Measurements from ENCODE around the gene BCOR.

Gene BCOR

GRCh38 chrX:40035726-40036125 lies 62.0 kb downstream of the BCOR start:
- Histone ChIP-seq H3K36me3 (ENCODE audit: insufficient read depth, low read length) (no peaks in the 10 kb centered on the region), H3K9ac (ENCODE audit: low read depth, low read length) (no peak overlapping the region), H3K4me1 (ENCODE audit: insufficient read depth, low read length) (peaks cover 6% of the 10 kb centered on the region), H3K9me3 (ENCODE audit: control insufficient read depth, insufficient read depth, low read length) (no peaks in the 10 kb centered on the region)

- H3K36me3 ChIP-seq (ENCODE audit: insufficient read depth, low read length): no peaks in the 10 kb centered on the region
- peaks cover 6% of the 10 kb centered on the region for H3K4me1 ChIP-seq (ENCODE audit: insufficient read depth, low read length)
- no peaks in the 10 kb centered on the region for H3K9me3 ChIP-seq (ENCODE audit: control insufficient read depth, insufficient read depth, low read length)
- H3K9ac ChIP-seq (ENCODE audit: low read depth, low read length): no peak overlapping the region
These were observed 65.8 kb downstream of the BCOR start for GRCh38 chrX:40031911-40032310.

DNA sequence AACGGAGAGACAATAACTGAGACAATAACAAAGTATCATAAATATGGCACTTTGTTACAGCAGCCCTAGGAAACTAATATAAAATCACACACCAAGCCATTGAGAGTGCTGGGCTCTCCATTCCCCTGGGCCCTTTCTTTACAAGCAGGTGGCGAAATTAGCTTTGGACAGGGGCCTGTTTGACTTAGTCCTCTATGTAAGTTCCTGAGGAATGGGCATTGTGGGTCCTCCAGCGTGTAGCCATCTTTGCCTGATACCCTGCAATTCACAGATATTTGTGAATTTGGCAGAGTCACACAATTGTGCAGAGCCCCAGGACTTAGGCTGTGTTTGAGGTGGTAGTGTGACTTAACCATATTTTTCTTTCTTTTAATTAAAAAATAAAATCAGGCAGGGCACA lies 67.6 kb downstream of the BCOR start:
- H3K9me3 ChIP-seq (ENCODE audit: control insufficient read depth, insufficient read depth, low read length): no peaks in the 10 kb centered on the region
- no peak overlapping the region for H3K9ac ChIP-seq (ENCODE audit: low read depth, low read length)
- no peaks in the 10 kb centered on the region for H3K36me3 ChIP-seq (ENCODE audit: insufficient read depth, low read length)
- H3K4me1 ChIP-seq (ENCODE audit: insufficient read depth, low read length): peaks cover 6% of the 10 kb centered on the region

DNA sequence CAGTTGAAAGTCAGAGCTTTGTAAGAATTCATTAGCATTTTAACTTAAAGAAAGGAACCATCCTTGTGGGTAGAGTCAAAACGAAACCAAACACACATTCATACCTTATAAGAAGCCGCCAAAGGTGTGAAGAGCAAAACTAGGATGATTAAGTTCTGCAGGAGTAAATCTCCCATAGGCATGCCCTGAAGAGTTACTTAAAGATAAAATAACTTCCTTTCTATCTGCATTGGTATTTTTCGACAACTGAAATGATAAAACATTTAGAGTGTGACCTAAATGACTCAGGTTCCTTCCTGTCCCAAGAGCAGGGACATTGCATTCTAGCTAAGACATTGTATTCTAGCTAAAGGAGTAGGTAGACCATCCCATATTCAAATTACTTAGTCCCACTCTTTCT lies 75.3 kb downstream of the BCOR start:
- Histone ChIP-seq H3K9ac (ENCODE audit: low read depth, low read length) (no peak overlapping the region), H3K9me3 (ENCODE audit: control insufficient read depth, insufficient read depth, low read length) (peaks cover 5% of the 10 kb centered on the region; the same call in 1 of the 2 replicates), H3K4me1 (ENCODE audit: insufficient read depth, low read length) (no peaks in the 10 kb centered on the region), H3K36me3 (ENCODE audit: insufficient read depth, low read length) (no peaks in the 10 kb centered on the region)

DNA sequence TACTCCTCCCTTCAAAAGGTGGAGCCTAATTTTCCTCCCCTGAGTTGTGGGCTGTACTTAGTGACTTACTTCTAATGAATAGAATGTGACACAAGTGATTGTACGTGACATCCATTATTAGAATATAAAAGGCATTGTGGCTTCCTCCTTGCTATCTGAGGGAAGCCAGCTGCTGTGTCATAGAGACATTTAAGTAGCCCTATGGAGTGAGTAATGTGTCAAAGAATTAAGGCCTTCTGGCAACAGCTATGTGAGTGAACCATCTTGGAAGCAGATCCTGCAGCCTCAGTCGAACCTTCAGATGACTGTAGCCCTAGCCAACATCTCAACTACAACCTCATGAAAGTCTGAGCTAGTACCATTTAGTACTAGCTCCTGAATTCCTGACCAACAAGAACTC lies 76.1 kb downstream of the BCOR start:
- Histone ChIP-seq H3K36me3 (ENCODE audit: insufficient read depth, low read length) (no peaks in the 10 kb centered on the region), H3K9ac (ENCODE audit: low read depth, low read length) (no peak overlapping the region), H3K4me1 (ENCODE audit: insufficient read depth, low read length) (no peaks in the 10 kb centered on the region), H3K9me3 (ENCODE audit: control insufficient read depth, insufficient read depth, low read length) (peaks cover 5% of the 10 kb centered on the region; the same call in 1 of the 2 replicates)

- Histone ChIP-seq H3K9me3 (ENCODE audit: control insufficient read depth, insufficient read depth, low read length) (peaks cover 5% of the 10 kb centered on the region; the same call in 1 of the 2 replicates), H3K4me1 (ENCODE audit: insufficient read depth, low read length) (no peaks in the 10 kb centered on the region), H3K36me3 (ENCODE audit: insufficient read depth, low read length) (no peaks in the 10 kb centered on the region), H3K9ac (ENCODE audit: low read depth, low read length) (no peak overlapping the region)
These were observed 78.2 kb downstream of the BCOR start for GRCh38 chrX:40019541-40019940.

GRCh38 chrX:40018041-40018440 lies 79.7 kb downstream of the BCOR start:
- H3K36me3 ChIP-seq (ENCODE audit: insufficient read depth, low read length): no peaks in the 10 kb centered on the region
- no peaks in the 10 kb centered on the region for H3K4me1 ChIP-seq (ENCODE audit: insufficient read depth, low read length)
- H3K9ac ChIP-seq (ENCODE audit: low read depth, low read length): no peak overlapping the region
- H3K9me3 ChIP-seq (ENCODE audit: control insufficient read depth, insufficient read depth, low read length): peaks cover 5% of the 10 kb centered on the region; the same call in 1 of the 2 replicates

GRCh38 chrX:40016749-40017148 lies 81.0 kb downstream of the BCOR start:
- Histone ChIP-seq H3K4me1 (ENCODE audit: insufficient read depth, low read length) (no peaks in the 10 kb centered on the region), H3K36me3 (ENCODE audit: insufficient read depth, low read length) (no peaks in the 10 kb centered on the region), H3K9ac (ENCODE audit: low read depth, low read length) (no peak overlapping the region), H3K9me3 (ENCODE audit: control insufficient read depth, insufficient read depth, low read length) (peaks cover 4% of the 10 kb centered on the region; the same call in 1 of the 2 replicates)

DNA sequence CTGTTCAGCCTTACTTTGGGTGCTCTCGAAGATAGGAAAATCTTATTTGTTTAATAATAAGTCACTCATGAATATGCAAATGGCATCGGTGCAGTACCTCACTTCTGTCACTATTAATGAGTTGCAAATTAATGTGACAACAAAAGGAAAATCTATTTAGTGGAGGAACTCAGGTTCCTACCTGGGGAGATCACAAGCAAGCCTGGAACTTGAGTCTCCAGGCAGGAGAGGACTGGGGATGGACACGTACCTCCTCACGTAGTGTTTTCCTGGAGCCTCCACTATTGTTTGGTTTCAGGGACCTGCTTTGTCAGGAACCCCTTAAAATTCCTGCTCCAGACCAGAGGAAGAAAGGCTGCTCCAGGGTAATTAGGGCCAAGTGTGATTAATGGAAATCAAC lies 82.1 kb downstream of the BCOR start:
- Histone ChIP-seq H3K9ac (ENCODE audit: low read depth, low read length) (no peak overlapping the region), H3K36me3 (ENCODE audit: insufficient read depth, low read length) (no peaks in the 10 kb centered on the region)

DNA sequence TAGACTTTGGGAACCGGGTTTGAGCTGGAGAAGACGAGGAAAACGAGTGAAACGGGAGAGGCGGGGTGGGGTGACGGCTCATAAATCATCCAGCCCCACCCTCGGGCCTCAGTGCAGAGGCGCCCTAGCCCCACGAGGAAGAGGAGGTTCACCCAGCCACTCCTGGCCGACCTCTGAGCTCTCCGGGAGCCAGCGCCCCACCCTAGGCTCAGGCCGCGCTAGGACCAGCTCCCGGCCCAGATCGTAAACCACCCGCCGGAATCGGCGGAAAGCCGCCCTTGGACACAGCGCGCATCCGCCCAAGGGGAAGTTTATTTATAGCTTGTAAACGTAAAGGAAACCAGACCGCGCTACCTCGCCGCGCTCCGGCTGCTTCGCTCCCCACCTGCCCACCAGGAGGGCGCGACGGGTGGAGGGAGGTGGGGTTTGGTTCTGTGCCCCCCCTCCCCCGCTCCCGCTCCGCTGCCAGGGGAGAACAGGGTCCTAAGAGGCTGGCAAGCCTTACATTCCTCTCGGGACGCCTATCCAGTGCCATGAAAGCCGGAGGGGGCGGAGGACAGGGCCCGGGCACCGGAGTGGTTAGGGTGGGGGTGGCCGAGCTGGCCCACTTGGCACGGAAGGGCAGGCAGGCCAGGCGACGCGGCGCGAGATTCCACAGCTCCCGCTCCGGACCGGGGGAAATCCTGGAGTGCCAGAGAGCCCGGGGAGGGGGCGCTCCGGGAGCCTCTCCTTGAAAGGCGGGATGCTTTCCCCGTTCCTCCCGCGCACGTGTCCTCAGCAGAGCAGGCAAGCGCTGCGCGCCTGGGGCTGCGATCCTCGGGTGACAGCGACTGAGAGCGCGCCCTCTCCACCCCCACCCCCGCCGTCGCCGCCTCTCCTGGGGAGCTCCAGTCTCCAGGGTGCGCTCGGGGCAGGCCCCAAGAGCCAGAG lies 84.2 kb downstream of the BCOR start:
- H3K4me1 ChIP-seq (ENCODE audit: insufficient read depth, low read length): 0 out of 2 replicates have a peak, but pooled peaks cover 5% of the 10 kb centered on the region
- no peaks in the 10 kb centered on the region; the same call in 1 of the 2 replicates for H3K9me3 ChIP-seq (ENCODE audit: control insufficient read depth, insufficient read depth, low read length)
- H3K9ac ChIP-seq (ENCODE audit: low read depth, low read length): peak overlapping the region; percentile 44
- H3K36me3 ChIP-seq (ENCODE audit: insufficient read depth, low read length): no peaks in the 10 kb centered on the region

More for the DNA sequence above, 82.1 kb downstream of the BCOR start:
- H3K4me1 ChIP-seq (ENCODE audit: insufficient read depth, low read length): 0 out of 2 replicates have a peak, but pooled peaks cover 4% of the 10 kb centered on the region
- no peaks in the 10 kb centered on the region; the same call in 1 of the 2 replicates for H3K9me3 ChIP-seq (ENCODE audit: control insufficient read depth, insufficient read depth, low read length)

- peak overlapping the region; percentile 44 for H3K9ac ChIP-seq (ENCODE audit: low read depth, low read length)
- 0 out of 2 replicates have a peak, but pooled peaks cover 5% of the 10 kb centered on the region for H3K4me1 ChIP-seq (ENCODE audit: insufficient read depth, low read length)
- no peaks in the 10 kb centered on the region for H3K36me3 ChIP-seq (ENCODE audit: insufficient read depth, low read length)
- no peaks in the 10 kb centered on the region; the same call in 1 of the 2 replicates for H3K9me3 ChIP-seq (ENCODE audit: control insufficient read depth, insufficient read depth, low read length)
These were observed 84.9 kb downstream of the BCOR start for GRCh38 chrX:40012868-40013265.

GRCh38 chrX:40012039-40012867 lies 85.5 kb downstream of the BCOR start:
- 0 out of 2 replicates have a peak, but pooled peaks cover 5% of the 10 kb centered on the region for H3K4me1 ChIP-seq (ENCODE audit: insufficient read depth, low read length)
- no peaks in the 10 kb centered on the region; the same call in 1 of the 2 replicates for H3K9me3 ChIP-seq (ENCODE audit: control insufficient read depth, insufficient read depth, low read length)
- H3K9ac ChIP-seq (ENCODE audit: low read depth, low read length): peak overlapping the region; percentile 44; the same call in 1 of the 2 replicates
- H3K36me3 ChIP-seq (ENCODE audit: insufficient read depth, low read length): no peaks in the 10 kb centered on the region

- H3K36me3 ChIP-seq (ENCODE audit: insufficient read depth, low read length): no peaks in the 10 kb centered on the region
- 0 out of 2 replicates have a peak, but pooled peaks cover 5% of the 10 kb centered on the region for H3K4me1 ChIP-seq (ENCODE audit: insufficient read depth, low read length)
- H3K9me3 ChIP-seq (ENCODE audit: control insufficient read depth, insufficient read depth, low read length): no peaks in the 10 kb centered on the region; the same call in 1 of the 2 replicates
- H3K9ac ChIP-seq (ENCODE audit: low read depth, low read length): peak overlapping the region; percentile 44; the same call in 1 of the 2 replicates
These were observed 86.3 kb downstream of the BCOR start for GRCh38 chrX:40011322-40012038.

Data from ES-I3 (cell line).